Measurements from ENCODE around the gene MOXD1. TPM values are rescaled to one million over a fixed set of nuclear protein-coding genes. Genes with fewer than 3 reads are reported as not detected.

The MOXD1 gene
- total and polyA plus RNA-seq, 2 of the 8 experiments (the other 6 are each of a cell fraction or from before 2014, with no cell fraction given): 1.6 to 3.5 TPM

GRCh38 chr6:132445201-132445951 is 44.1 kb upstream of the MOXD1 start:
- Histone ChIP-seq H3K56ac (replicated peaks; ENCODE audit: insufficient read length, low read depth, low read length) (no peak overlapping the region), H2BK5ac (ENCODE audit: low read depth, low read length) (no peak overlapping the region), H3K14ac (ENCODE audit: insufficient read length) (no peak overlapping the region), H2AFZ (ENCODE audit: low read length) (no peak overlapping the region), H3K23me2 (ENCODE audit: low read depth, low read length) (no peaks in the 10 kb centered on the region), H3K4ac (replicated peaks; ENCODE audit: insufficient read length, low read depth, low read length) (no peak overlapping the region), H3K4me1 (replicated peaks in 1 of 4; ENCODE audit: control insufficient read depth in 3 of 4, insufficient read depth in 4 of 4, low read length in 3 of 4) (peaks cover 0 to 3% (median 0%) of the 10 kb centered on the region in 4 experiments; a peak in 2 of 7 replicates), H3K36me3 (ENCODE audit: control insufficient read depth in 2 of 4, insufficient read depth in 4 of 4, low read length in 3 of 4) (no peaks in the 10 kb centered on the region), H3K18ac (ENCODE audit: extremely low read depth, low read length) (no peak overlapping the region), H2AK5ac (ENCODE audit: low read depth, low read length) (no peak overlapping the region), H4K91ac (replicated peaks; ENCODE audit: insufficient read length, low read length) (no peak overlapping the region), H4K20me1 (replicated peaks in 1 of 2; ENCODE audit: control insufficient read depth in 1 of 2, insufficient read depth in 2 of 2, low read length in 2 of 2) (no peaks in the 10 kb centered on the region), H3K9me3 (ENCODE audit: insufficient read depth in 2 of 2, low read depth in 1 of 2, low read length in 1 of 2) (peaks cover 0 to 11% of the 10 kb centered on the region in 2 experiments; a peak in 3 of 4 replicates), H4K8ac (ENCODE audit: extremely low read depth, insufficient read depth, low read length) (no peak overlapping the region), H2BK120ac (replicated peaks; ENCODE audit: low read depth, low read length) (no peak overlapping the region), H2BK20ac (ENCODE audit: low read length) (no peak overlapping the region), H3K27me3 (replicated peaks in 1 of 4; ENCODE audit: control insufficient read depth in 3 of 4, extremely low read depth in 1 of 4, insufficient read depth in 3 of 4, low read length in 3 of 4) (no peaks in the 10 kb centered on the region; a peak in 1 of 7 replicates), H3K79me1 (ENCODE audit: low read depth, low read length) (no peaks in the 10 kb centered on the region), H3K79me2 (ENCODE audit: control insufficient read depth in 1 of 2, insufficient read depth in 2 of 2, low read length in 2 of 2) (no peaks in the 10 kb centered on the region), H3K4me3 (ENCODE audit: extremely low read depth in 1 of 4, insufficient read depth in 2 of 4, low read depth in 3 of 4, low read length in 4 of 4) (no peak overlapping the region), H3K23ac (ENCODE audit: insufficient read length) (no peak overlapping the region), H4K5ac (ENCODE audit: insufficient read length, low read depth, low read length) (no peak overlapping the region), H3K9ac (replicated peaks in 1 of 4; ENCODE audit: extremely low read depth in 1 of 4, low read depth in 3 of 4, low read length in 3 of 4) (no peak overlapping the region), H2BK12ac (ENCODE audit: low read depth, low read length) (no peak overlapping the region), H3K27ac (ENCODE audit: low read depth, low read length) (no peak overlapping the region), H3K4me2 (ENCODE audit: insufficient read depth in 1 of 2, low read depth in 2 of 2, low read length in 2 of 2) (no peak overlapping the region), H2BK15ac (ENCODE audit: low read length) (no peak overlapping the region)
- no peak for FAIRE-seq
- ChIA-PET POLR2A (ENCODE audit: partially characterized antibody) (interaction anchor here (0.8 kb wide), 1 partner anchor 18 kb away, joined by 4 read pairs; no protein-coding TSS in a partner anchor), CTCF (ENCODE audit: partially characterized antibody) (interaction anchor here (0.6 to 2.2 kb wide), 6 partner anchors 11 to 631 kb away, joined by 3 to 7 read pairs (median 5); no protein-coding TSS in a partner anchor)
- no peak for DNase-seq (ENCODE audit: low read depth in 1 of 2, low spot score in 2 of 2)
- WGBS, 2 experiments (ENCODE audit: extremely low coverage in 1 of 2, insufficient coverage in 1 of 2, insufficient read length in 1 of 2, insufficient replicate concordance in 2 of 2, low coverage in 1 of 2, low lambda C conversion rate in 2 of 2, missing lambda C conversion rate in 1 of 2): 89% methylated on average over 3 of the region's 3 CpGs; no CpG with 5 or more reads in 1 of the 2 experiments
- no peak for TF ChIP-seq CBX5 (IDR thresholded peaks at IDR 0.05; ENCODE audit: low read depth, low read length)
- no peak for TF ChIP-seq SUZ12 (IDR thresholded peaks at IDR 0.05; ENCODE audit: low read length)
- no peak for TF ChIP-seq SAP30 (IDR thresholded peaks at IDR 0.05; ENCODE audit: insufficient read depth, insufficient replicate concordance, low read length)
- TF ChIP-seq ATF2 (IDR thresholded peaks at IDR 0.05; ENCODE audit: low read length): no peak
- no peak for TF ChIP-seq SIRT6 (IDR thresholded peaks at IDR 0.05; ENCODE audit: low read length)
- TF ChIP-seq RBBP5 (IDR thresholded peaks at IDR 0.05; ENCODE audit: borderline replicate concordance, low read depth, low read length): no peak
- no peak for TF ChIP-seq USF2 (IDR thresholded peaks at IDR 0.05; ENCODE audit: low read length)
- no peak for TF ChIP-seq ASH2L (IDR thresholded peaks at IDR 0.05; ENCODE audit: low read length)
